Subcutaneous adipose tissue (tissue), 4 donors: Measurements from ENCODE around the gene MYOM1. TPM values are rescaled to one million over a fixed set of nuclear protein-coding genes. Genes with fewer than 3 reads are reported as not detected.

ENCODE experiments used
- total RNA-seq, 4 donors: library from RNA; depleted of rRNA; stranded (reverse); fragments of >200 nt; gene quantifications; one replicate each; pipeline ENCODE4 v1.1.0, GENCODE V29; 2016
- TF ChIP-seq, protein P1 (sequence below): fragments of 450-650 bp; IDR thresholded peaks from one replicate; pipeline ENCODE4 v1.5.1; 2016; ENCODE audit warnings: low read depth, mild to moderate bottlenecking, control low read depth, antibody characterized with exemption, moderate library complexity

MYOM1 gene
- total RNA-seq, 4 donors from 2014 or later = 3.7 to 14.1 (median 6.6) TPM

DNA sequence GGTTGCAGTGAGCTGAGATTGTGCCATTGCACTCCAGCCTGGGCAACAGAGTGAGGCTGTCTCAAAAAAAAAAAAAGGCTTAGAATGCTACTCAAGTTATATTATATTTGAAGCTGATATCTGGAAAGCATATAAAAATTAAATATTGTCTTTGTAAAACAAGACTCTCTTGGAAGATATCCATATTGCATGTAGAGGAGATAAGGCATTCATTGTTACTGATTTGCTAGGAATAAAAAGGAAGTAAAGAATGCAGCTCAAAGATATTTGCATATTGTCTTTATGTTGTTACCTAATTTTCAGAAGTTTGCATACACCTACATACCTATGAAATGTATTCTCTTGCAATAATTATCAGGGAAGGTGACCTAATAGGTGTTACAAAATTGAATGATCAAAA, 79.4 kb downstream of the MYOM1 start:
- TF ChIP-seq, protein P1, sequence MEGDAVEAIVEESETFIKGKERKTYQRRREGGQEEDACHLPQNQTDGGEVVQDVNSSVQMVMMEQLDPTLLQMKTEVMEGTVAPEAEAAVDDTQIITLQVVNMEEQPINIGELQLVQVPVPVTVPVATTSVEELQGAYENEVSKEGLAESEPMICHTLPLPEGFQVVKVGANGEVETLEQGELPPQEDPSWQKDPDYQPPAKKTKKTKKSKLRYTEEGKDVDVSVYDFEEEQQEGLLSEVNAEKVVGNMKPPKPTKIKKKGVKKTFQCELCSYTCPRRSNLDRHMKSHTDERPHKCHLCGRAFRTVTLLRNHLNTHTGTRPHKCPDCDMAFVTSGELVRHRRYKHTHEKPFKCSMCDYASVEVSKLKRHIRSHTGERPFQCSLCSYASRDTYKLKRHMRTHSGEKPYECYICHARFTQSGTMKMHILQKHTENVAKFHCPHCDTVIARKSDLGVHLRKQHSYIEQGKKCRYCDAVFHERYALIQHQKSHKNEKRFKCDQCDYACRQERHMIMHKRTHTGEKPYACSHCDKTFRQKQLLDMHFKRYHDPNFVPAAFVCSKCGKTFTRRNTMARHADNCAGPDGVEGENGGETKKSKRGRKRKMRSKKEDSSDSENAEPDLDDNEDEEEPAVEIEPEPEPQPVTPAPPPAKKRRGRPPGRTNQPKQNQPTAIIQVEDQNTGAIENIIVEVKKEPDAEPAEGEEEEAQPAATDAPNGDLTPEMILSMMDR = no peak

DNA sequence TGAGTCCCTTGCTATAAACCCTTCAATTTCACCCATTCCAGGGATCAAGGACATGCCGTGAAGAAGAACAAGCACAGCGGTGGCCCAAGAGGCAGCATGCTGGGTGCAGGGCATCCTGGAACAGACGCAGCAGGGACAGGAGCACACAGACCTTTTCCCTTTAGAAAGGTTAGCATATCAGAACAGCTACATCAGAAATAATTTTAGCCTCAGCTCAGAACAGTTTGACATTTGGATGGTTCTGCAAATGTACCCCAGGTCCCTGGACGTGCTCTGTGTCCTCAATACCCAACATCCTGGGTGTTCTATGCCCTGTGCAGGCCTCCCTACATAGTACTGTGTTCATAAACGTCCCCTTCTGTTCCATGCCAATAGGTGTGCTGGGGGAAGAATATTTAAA, 80.4 kb downstream of the MYOM1 start:
- TF ChIP-seq, protein P1 = no peak

DNA sequence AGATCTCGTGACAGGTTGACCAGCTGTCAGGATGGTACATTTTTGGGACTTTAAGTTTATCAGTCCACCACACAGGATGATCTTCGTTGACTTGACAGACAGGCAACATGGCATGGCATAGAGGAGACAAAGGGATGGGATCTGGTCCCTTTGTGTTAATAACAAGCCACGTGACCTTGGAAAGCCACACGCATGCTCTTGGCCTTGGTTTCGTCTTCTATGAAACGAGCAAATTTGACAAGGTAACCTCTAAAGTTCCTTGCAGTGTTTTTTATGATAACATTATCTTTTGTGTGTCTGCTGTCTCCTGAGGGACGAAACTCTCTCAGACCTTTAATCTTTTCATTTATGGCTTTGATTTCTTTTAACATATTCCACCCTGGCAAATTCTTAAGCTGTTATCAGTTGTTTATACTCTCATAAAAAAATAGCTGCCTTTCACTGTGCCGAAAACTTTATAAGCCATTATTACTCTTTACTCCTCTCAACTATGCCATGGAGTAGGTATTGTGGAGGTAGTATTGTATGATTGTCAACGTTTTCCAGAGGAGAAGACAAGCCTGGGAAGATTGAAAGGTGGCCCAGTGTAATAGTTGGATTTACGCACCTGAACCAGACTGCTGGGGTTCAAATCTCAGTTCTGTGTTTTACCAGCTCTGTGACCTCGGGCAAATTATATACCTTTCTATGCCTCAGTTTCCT, 81.3 kb downstream of the MYOM1 start:
- TF ChIP-seq, protein P1 = no peak

DNA sequence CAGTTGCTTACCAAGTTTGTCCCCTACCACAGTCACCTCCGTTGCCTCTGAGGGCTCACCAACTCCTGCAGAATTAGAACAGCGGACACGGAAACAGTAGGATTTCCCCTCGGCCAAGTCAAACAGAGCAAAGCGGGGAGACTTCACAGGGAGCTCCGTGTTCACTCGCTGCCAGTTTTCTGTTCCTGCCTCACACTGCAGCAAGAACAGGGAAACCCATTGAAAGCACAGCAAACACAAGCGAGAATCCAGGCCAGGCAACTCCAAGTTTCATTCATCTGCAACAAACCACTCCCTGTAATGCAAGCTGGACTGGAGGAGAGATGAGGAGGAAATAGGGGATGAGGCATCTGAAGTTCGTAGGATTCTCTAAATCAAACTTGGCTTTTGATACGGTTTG, 84.2 kb downstream of the MYOM1 start:
- TF ChIP-seq, protein P1 = no peak

DNA sequence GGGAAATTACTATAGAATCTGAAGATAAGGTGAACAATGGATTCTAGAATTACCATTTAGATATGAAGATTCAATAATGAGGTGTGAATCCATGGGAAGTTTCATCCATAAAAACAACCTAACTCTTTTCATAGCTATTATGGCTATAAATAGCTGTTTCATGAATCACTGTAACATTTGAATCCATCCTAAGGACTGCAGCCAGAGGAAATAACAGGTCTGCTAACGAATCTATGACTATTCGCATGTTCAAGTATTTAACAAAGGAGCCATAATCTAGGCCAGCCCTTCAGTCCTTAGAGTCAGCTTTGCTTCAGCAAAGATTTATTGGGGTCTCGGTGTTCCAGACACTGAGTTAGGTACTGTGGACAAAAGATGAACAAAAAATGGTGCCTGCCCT, 87.1 kb downstream of the MYOM1 start:
- TF ChIP-seq, protein P1 = no peak

DNA sequence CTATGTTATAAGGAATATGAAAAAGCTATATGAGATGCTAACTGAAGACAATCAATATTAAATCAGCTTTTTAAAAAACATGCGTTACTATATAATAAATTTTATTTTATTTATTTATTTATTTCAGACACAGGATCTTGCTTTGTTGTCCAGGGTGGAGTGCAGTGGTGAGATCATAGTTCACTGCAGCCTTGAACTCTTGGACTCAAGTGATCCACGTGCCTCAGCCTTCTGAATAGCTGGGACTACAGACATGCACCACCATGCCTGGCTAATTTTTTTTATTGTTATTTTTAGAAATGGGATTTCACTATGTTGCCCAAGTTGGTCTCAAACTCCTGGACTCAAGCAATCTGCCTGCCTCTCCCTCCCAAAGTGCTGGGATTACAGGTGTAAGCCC, 89.4 kb downstream of the MYOM1 start:
- TF ChIP-seq, protein P1 = no peak

DNA sequence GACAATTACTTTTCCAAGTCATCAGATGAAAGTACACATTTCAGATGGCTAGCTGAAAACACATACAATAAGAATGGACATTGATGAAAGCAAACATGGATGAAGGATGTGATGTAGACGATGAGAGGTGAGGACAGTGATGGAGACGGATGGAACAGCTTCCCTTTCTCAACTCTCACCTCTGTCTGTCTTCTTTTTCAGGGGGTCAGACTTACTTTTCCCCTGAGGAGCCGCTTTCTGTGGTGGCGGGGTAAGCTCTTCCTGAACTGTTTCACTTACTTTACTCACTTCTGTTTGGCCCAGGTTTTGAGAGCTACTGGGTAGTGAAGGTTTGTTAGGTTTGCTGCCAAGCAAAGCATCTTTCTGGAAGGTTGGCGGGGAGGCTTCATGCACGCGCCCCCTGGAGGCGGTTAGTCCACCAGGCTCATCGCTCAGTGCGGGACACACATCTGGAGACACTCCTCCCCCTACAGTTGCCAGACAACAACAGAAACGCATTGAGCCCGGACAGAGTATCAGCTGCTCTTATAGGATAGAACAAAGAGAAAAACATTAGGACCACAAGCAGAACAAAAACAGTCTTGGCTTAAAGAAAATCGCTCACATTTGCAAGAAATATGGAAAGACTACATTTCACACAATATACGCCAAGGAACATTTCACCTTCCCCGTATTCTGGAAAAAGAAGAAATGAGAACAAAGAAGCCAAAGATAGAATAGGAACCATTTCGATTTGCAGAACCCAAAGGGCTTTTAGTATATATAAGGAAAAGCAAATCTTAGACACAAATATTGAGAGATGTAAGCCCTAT, 90.5 kb downstream of the MYOM1 start:
- TF ChIP-seq, protein P1 = no peak
